Trophoblast cell (in vitro differentiated cells and primary cell): ENCODE measurements around the gene CTTN.
"Not testable (repeated sequence)": the region's sequence is repeated elsewhere in the genome, so short reads cannot be mapped to it uniquely, and the experiment has no call there.

Source experiments
- DNase-seq, 2 donors: peaks; one replicate each; pipeline ENCODE4 v3.0.0-alpha.2; 2016
- H2AFZ ChIP-seq: 2 replicates; pipeline ENCODE4 v1.6.1; 2013; ENCODE audit warnings: low read length, moderate library complexity, mild to moderate bottlenecking; ENCODE audit not compliant: insufficient read depth, poor library complexity
- H2AK5ac ChIP-seq: 2 replicates; pipeline ENCODE4 v1.6.1; 2013; ENCODE audit warnings: mild to moderate bottlenecking, low read length
- H2BK120ac ChIP-seq: 2 replicates; pipeline ENCODE4 v1.6.1; 2013; ENCODE audit warnings: low read length, mild to moderate bottlenecking, moderate library complexity; ENCODE audit not compliant: insufficient read depth, poor library complexity
- H2BK12ac ChIP-seq: 2 replicates; pipeline ENCODE4 v1.6.1; 2013; ENCODE audit warnings: mild to moderate bottlenecking, low read length, moderate library complexity
- H2BK5ac ChIP-seq: 2 replicates; pipeline ENCODE4 v1.6.1; 2013; ENCODE audit warnings: low read length, low read depth, moderate library complexity, mild to moderate bottlenecking; ENCODE audit not compliant: poor library complexity
- H3K14ac ChIP-seq: 2 replicates; pipeline ENCODE4 v1.6.1; 2013; ENCODE audit warnings: mild to moderate bottlenecking, low read length
- H3K18ac ChIP-seq: 2 replicates; pipeline ENCODE4 v1.6.1; 2013; ENCODE audit warnings: mild to moderate bottlenecking, low read length
- H3K23ac ChIP-seq: 2 replicates; pipeline ENCODE4 v1.6.1; 2013; ENCODE audit warnings: low read length
- H3K27ac ChIP-seq: 2 replicates; pipeline ENCODE4 v1.5.1; 2013; ENCODE audit warnings: low read depth, mild to moderate bottlenecking, inconsistent platforms, low read length, moderate library complexity
- H3K27me3 ChIP-seq: 2 replicates; pipeline ENCODE4 v1.6.1; 2013; ENCODE audit warnings: inconsistent platforms, mild to moderate bottlenecking, low read length, moderate library complexity; ENCODE audit not compliant: insufficient read depth
- H3K36me3 ChIP-seq, 2 experiments: 1 replicate in 1 of 2; 2 replicates in 1 of 2; pipeline ENCODE4 v1.6.1; 2013; ENCODE audit warnings: low read length in 2 of 2, mild to moderate bottlenecking in 2 of 2, moderate library complexity in 1 of 2; ENCODE audit not compliant: insufficient read depth in 2 of 2, control insufficient read depth in 1 of 2
- H3K4ac ChIP-seq: 2 replicates; pipeline ENCODE4 v1.6.1; 2013; ENCODE audit warnings: low read depth, mild to moderate bottlenecking, low read length, moderate library complexity
- H3K4me1 ChIP-seq, 2 experiments: 1 replicate in 1 of 2; 2 replicates in 1 of 2; pipeline ENCODE4 v1.6.1; 2013; ENCODE audit warnings: low read length in 2 of 2, mild to moderate bottlenecking in 2 of 2, moderate library complexity in 1 of 2; ENCODE audit not compliant: insufficient read depth in 2 of 2, control insufficient read depth in 1 of 2
- H3K4me2 ChIP-seq: 2 replicates; pipeline ENCODE4 v1.6.1; 2013; ENCODE audit warnings: inconsistent platforms, mild to moderate bottlenecking, low read length, moderate library complexity
- H3K4me3 ChIP-seq: 2 replicates; pipeline ENCODE4 v1.5.1; 2013; ENCODE audit warnings: mild to moderate bottlenecking, low read depth, low read length, inconsistent platforms
- H3K79me1 ChIP-seq: one replicate; pipeline ENCODE4 v1.6.1; 2013; ENCODE audit warnings: low read length
- H3K79me2 ChIP-seq: 2 replicates; pipeline ENCODE4 v1.6.1; 2013; ENCODE audit warnings: low read length, mild to moderate bottlenecking; ENCODE audit not compliant: control insufficient read depth, insufficient read depth, poor library complexity
- H3K9ac ChIP-seq: 2 replicates; pipeline ENCODE4 v1.6.1; 2013; ENCODE audit warnings: mild to moderate bottlenecking, low read length
- H3K9me3 ChIP-seq: 2 replicates; pipeline ENCODE4 v1.6.1; 2013; ENCODE audit warnings: low read depth, mild to moderate bottlenecking, control low read depth, inconsistent platforms, low read length; ENCODE audit not compliant: insufficient read depth
- H4K12ac ChIP-seq: 2 replicates; pipeline ENCODE4 v1.6.1; 2013; ENCODE audit warnings: low read depth, mild to moderate bottlenecking, low read length, moderate library complexity
- H4K8ac ChIP-seq: 2 replicates; pipeline ENCODE4 v1.6.1; 2013; ENCODE audit warnings: low read depth, mild to moderate bottlenecking, low read length, moderate library complexity
- H4K91ac ChIP-seq: one replicate; pipeline ENCODE4 v1.6.1; 2013; ENCODE audit warnings: low read depth, mild to moderate bottlenecking, low read length, moderate library complexity
- WGBS: extraction: QIAGEN DNeasy Blood & Tissue Kit; methylation state at CpG from one replicate; pipeline ENCODE4 v1.1.7; 2013; ENCODE audit warnings: missing lambda C conversion rate; ENCODE audit not compliant: insufficient read length, insufficient coverage; ENCODE audit errors: extremely low coverage; 5-methylcytosine and 5-hydroxymethylcytosine counted together

Gene CTTN

DNA sequence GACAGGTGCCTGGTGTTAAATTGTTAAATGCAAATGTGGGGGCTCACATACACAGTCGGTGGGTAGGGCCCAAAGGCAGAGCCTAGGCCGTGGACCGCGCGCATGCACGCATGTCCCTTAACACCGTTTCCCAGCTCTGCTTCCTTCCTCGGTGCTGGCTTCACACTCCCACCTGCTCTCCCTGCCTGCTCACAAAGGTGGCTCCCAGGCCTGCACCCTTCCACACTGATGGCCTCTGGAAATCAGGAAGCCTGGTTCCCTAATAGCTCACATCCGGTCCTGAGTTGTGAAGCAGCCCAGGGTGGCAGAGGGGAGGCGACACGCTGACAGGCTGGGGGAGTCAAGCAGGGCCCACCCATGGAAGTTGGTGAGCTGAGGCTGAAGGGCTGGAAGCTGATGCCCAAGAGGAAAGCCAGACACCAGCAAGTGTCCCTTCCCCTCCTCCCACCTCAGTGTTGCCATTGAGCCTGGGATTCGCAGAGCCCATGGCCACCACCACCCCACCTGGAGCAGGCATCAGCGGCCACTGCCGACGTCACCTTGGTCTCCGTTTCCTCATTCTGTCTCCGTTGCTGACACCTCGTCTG, 13.7 kb upstream of the CTTN start:
- Histone ChIP-seq H3K9ac (no peak overlapping the region), H3K79me1 (peaks cover 5% of the 10 kb centered on the region), H3K4me3 (no peak overlapping the region), H3K14ac (no peak overlapping the region), H2AFZ (no peak overlapping the region), H3K18ac (no peak overlapping the region), H4K12ac (no peak overlapping the region), H3K4ac (no peak overlapping the region), H3K79me2 (no peaks in the 10 kb centered on the region), H3K9me3 (no peaks in the 10 kb centered on the region), H3K27ac (no peak overlapping the region), H2BK120ac (no peak overlapping the region), H3K27me3 (no peaks in the 10 kb centered on the region), H3K4me2 (no peak overlapping the region), H2BK12ac (no peak overlapping the region), H4K8ac (no peak overlapping the region), H2BK5ac (no peak overlapping the region), H4K91ac (no peak overlapping the region), H2AK5ac (no peak overlapping the region), H3K36me3 (peaks cover 18% of the 10 kb centered on the region in 2 experiments), H3K4me1 (peaks cover 6 to 8% of the 10 kb centered on the region in 2 experiments), H3K23ac (no peak overlapping the region)
- WGBS = no CpG with 5 or more reads among the region's 18 CpGs
- no peak for DNase-seq

DNA sequence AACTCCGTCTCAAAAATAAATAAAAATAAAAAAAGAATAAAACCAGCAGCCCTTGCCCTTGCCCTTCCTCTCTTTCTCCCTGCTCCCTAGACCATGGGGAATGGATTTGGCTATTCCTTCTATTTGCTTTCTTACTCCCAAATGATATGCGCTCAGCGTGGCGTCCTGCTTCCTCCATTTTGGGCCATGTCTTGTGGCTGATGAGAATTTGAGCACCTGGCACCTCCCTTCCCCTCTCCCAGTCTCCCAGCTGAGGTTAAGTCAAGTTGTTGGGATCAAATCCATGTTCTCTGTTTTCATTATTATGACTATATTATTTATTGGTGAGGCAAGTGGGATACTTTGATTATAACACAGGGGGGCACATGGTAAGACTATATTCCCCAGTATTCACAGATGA, 10.8 kb upstream of the CTTN start:
- Histone ChIP-seq H3K27ac (no peak overlapping the region), H2BK120ac (no peak overlapping the region), H2AFZ (no peak overlapping the region), H4K8ac (no peak overlapping the region), H3K79me1 (peaks cover 10% of the 10 kb centered on the region), H3K27me3 (no peaks in the 10 kb centered on the region), H3K18ac (no peak overlapping the region), H2BK12ac (no peak overlapping the region), H4K91ac (no peak overlapping the region), H3K9me3 (no peaks in the 10 kb centered on the region), H3K4me3 (no peak overlapping the region), H4K12ac (no peak overlapping the region), H2AK5ac (no peak overlapping the region), H3K23ac (no peak overlapping the region), H3K4ac (no peak overlapping the region), H3K9ac (no peak overlapping the region), H3K36me3 (peaks cover 13 to 15% of the 10 kb centered on the region in 2 experiments), H3K4me2 (no peak overlapping the region), H2BK5ac (no peak overlapping the region), H3K79me2 (no peaks in the 10 kb centered on the region), H3K4me1 (peaks cover 11 to 12% of the 10 kb centered on the region in 2 experiments), H3K14ac (no peak overlapping the region)
- DNase-seq = no peak
- WGBS = no CpG with 5 or more reads among the region's 4 CpGs

DNA sequence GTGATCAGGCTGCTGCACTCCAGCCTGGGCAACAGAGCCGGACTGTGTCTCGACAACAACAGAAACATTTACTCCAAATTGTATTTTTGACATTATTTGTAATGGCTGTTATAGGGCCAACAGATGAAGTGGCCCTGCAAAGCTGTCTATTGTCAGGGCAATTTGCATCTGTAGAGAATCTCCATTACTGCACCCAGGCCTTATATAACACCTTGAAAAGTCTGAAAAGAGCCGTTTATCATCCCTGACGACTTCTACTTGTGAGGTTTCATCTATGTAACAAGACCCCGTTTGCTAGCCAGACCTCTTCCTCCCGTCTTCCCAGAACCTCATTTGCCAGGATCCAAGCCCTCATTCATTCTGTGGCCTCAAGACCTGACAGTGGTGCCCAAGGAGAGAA, 9.1 kb upstream of the CTTN start:
- peak overlapping the region; percentile 18 for H2BK5ac ChIP-seq
- peaks cover 10 to 15% of the 10 kb centered on the region in 2 experiments for H3K36me3 ChIP-seq
- no peaks in the 10 kb centered on the region for H3K27me3 ChIP-seq
- H3K79me1 ChIP-seq = peaks cover 10% of the 10 kb centered on the region
- H3K4ac ChIP-seq = peak overlapping the region; percentile 44
- H3K14ac ChIP-seq = no peak overlapping the region
- H4K12ac ChIP-seq = no peak overlapping the region
- H3K9me3 ChIP-seq = no peaks in the 10 kb centered on the region
- H2BK120ac ChIP-seq = peak overlapping the region; percentile 55
- H3K4me1 ChIP-seq = peaks cover 11 to 12% of the 10 kb centered on the region in 2 experiments
- H2AFZ ChIP-seq = no peak overlapping the region
- no peak overlapping the region for H4K8ac ChIP-seq
- H3K79me2 ChIP-seq = no peaks in the 10 kb centered on the region
- H3K18ac ChIP-seq = no peak overlapping the region
- H2AK5ac ChIP-seq = no peak overlapping the region
- peak overlapping the region; percentile 12 for H2BK12ac ChIP-seq
- H3K9ac ChIP-seq = no peak overlapping the region
- no peak overlapping the region for H3K4me2 ChIP-seq
- H3K4me3 ChIP-seq = no peak overlapping the region
- H3K23ac ChIP-seq = no peak overlapping the region
- DNase-seq = no peak
- no CpG with 5 or more reads among the region's 6 CpGs for WGBS
- H3K27ac ChIP-seq = peak overlapping the region; percentile 14
- peak overlapping the region; percentile 20 for H4K91ac ChIP-seq

- not testable (repeated sequence) for H4K91ac ChIP-seq, H4K12ac ChIP-seq, H4K8ac ChIP-seq, H2BK5ac ChIP-seq, H3K9me3 ChIP-seq, DNase-seq, H2BK12ac ChIP-seq, H3K79me2 ChIP-seq, H3K9ac ChIP-seq, H3K4me3 ChIP-seq, H2BK120ac ChIP-seq, H2AFZ ChIP-seq, H3K27ac ChIP-seq, H3K4me2 ChIP-seq, H3K14ac ChIP-seq, H3K27me3 ChIP-seq, H3K18ac ChIP-seq, H3K23ac ChIP-seq, H3K4ac ChIP-seq, H3K36me3 ChIP-seq, H2AK5ac ChIP-seq
- peaks cover 10% of the 10 kb centered on the region for H3K79me1 ChIP-seq
- peaks cover 11 to 12% of the 10 kb centered on the region in 2 experiments for H3K4me1 ChIP-seq
- no CpG with 5 or more reads among the region's 7 CpGs for WGBS
Measured at GRCh38 chr11:70390882-70391281, 7.4 kb upstream of the CTTN start.
